ENCODE results near the gene BANP.
"Not testable (repeated sequence)": the region's sequence is repeated elsewhere in the genome, so short reads cannot be mapped to it uniquely, and the experiment has no call there.

GRCh38 chr16:87981376-87981775, 30.1 kb downstream of the BANP start:
- TF ChIP-seq POLR2A, POU2F2, POLR2AphosphoS5, TAF1 (IDR thresholded peaks at IDR 0.05; ENCODE audit: low read depth, low read length): not testable (repeated sequence)
